H7 (cell line): ENCODE measurements around the gene SPATA33. TPM values are rescaled to one million over a fixed set of nuclear protein-coding genes. Genes with fewer than 3 reads are reported as not detected.

ENCODE experiments used
- DNase-seq: peaks from one replicate; pipeline ENCODE4 v3.0.0; 2012
- H3K27me3 ChIP-seq: 2 replicates; pipeline ENCODE4 v1.6.0; 2011; ENCODE audit warnings: mild to moderate bottlenecking, low read length; ENCODE audit not compliant: control insufficient read depth, insufficient read depth
- H3K36me3 ChIP-seq: replicated peaks from 2 replicates; pipeline ENCODE4 v1.5.1; 2011; ENCODE audit warnings: low read length; ENCODE audit not compliant: control insufficient read depth, insufficient read depth
- H3K4me3 ChIP-seq: 2 replicates; pipeline ENCODE4 v1.5.1; 2011; ENCODE audit warnings: low read depth, mild to moderate bottlenecking, control low read depth, low read length, moderate library complexity; ENCODE audit not compliant: insufficient read depth
- total RNA-seq: library from RNA; depleted of rRNA; stranded (reverse); fragments of >200 nt; shearing (Covaris generic); gene quantifications from 2 replicates; pipeline ENCODE4 v1.2.3, GENCODE V29; 2014

SPATA33 gene
- total RNA-seq, 1 experiment from 2014 or later, result 7.0 TPM

- H3K36me3 ChIP-seq, result no peaks in the 10 kb centered on the region
- peak; percentile 99 for DNase-seq
- peaks cover 6% of the 10 kb centered on the region; the same call in 1 of the 2 replicates for H3K27me3 ChIP-seq
- peak overlapping the region; percentile 76 for H3K4me3 ChIP-seq
These were observed 42.5 kb downstream of the SPATA33 start for GRCh38 chr16:89700100-89700648.

DNA sequence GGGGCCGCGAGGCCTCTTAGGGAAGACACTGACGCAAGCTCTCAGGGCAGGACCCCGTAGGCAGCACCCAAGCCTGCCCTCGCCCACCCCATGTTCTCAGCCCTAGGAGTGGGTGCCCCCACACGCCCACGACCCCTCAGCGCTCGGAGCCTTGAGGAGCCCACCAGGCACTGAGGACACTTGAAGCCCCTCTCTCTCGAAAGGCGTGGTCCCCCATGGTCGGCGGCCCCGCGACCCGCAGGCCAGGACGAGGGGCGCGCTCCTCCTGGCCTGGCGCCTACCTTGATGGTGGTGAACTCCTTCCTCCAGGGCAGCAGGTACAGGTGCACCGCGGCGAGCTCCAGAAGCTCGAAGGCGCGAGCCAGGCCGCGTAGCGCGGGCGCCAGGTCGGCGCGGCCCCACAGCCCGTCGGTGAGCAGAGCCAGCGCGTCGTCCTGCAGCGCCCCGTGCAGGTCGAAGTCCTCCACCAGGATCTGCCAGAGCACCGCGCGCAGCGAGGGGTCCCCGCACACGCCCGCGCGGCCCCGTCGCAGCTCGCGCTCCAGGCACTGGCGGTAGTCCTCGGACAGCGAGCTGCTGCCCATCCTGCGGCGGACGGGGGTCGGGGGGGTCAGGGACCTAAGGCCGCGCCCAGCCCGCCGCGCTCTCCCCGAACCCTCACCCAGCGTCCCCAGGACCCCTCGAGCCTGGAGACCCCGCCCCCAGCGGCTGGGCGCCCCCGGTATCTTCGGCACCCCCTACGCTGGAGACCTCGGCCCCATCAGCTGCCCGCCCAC, 43.2 kb downstream of the SPATA33 start:
- peak; percentile 91 for DNase-seq

DNA sequence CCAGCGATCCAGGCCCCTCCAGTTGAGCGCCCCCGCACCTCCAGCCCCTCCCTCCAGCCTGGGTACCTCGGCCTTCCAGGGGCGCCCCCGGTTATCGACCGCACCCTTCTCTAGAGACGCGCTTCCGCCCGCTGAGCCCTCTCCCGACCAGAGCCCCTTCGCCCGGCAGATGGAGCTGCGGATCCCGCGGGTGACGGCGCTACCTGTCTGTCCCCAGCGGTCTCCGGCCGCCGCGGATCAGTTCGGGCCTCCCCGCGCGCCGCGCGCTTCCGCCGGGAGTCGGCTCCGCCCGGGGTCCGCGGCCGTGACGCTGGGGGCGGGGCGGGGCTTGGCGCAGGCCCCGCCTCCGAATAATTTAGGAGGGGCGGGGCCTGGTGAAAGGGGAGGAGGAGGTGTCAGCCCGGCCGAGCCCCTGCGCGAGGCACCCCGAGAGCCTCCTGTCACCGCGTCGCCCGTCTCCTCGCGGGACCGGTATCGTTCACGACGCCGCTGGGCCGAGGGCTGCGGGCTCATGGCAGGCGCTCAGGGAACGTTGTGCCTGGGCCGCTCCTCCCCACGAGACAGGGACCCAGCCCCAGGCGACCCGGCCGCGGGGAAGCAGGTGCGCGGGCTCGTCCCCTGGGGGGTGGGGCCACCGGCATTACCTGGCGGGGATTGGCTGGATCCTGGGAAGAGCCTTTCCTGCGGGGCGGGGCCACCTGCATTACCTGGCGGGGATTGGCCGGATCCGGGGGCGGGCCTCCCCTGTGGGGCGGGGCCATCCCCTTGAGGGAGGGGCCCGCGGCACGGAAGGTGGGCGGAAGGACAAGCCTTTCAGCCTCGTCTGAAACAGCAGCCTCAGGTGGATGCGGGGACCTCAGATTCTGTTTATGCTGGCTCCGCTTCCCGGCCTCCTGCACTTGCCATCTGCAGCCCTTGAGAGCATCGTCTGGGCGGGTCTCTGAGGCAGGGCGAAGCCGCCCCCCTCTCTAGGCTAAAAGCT, 44.1 kb downstream of the SPATA33 start, which contains the start of gene SPATA2L:
Gene SPATA2L, minus strand, starts transcription at position 281 of the 982 bp plus-strand sequence. CDS start 473 bp downstream, outside the sequence.
- DNase-seq, result peak; percentile 100
- no peaks in the 10 kb centered on the region for H3K36me3 ChIP-seq
- H3K4me3 ChIP-seq, result peak within 1 kb of the TSS; percentile 76
- peaks cover 6% of the 10 kb centered on the region; the same call in 1 of the 2 replicates for H3K27me3 ChIP-seq

More for the DNA sequence above, 43.2 kb downstream of the SPATA33 start:
- H3K27me3 ChIP-seq, result peaks cover 6% of the 10 kb centered on the region; the same call in 1 of the 2 replicates
- H3K4me3 ChIP-seq, result peak overlapping the region; percentile 76
- no peaks in the 10 kb centered on the region for H3K36me3 ChIP-seq

- DNase-seq, result peak; percentile 30
- Histone ChIP-seq H3K27me3 (peaks cover 6% of the 10 kb centered on the region; the same call in 1 of the 2 replicates), H3K36me3 (no peaks in the 10 kb centered on the region), H3K4me3 (no peak overlapping the region)
These were observed 46.6 kb downstream of the SPATA33 start for GRCh38 chr16:89704281-89704680.

GRCh38 chr16:89705006-89705405, 47.4 kb downstream of the SPATA33 start:
- Histone ChIP-seq H3K27me3 (peaks cover 6% of the 10 kb centered on the region; the same call in 1 of the 2 replicates), H3K4me3 (no peak overlapping the region), H3K36me3 (no peaks in the 10 kb centered on the region)
- DNase-seq, result peak; percentile 26

DNA sequence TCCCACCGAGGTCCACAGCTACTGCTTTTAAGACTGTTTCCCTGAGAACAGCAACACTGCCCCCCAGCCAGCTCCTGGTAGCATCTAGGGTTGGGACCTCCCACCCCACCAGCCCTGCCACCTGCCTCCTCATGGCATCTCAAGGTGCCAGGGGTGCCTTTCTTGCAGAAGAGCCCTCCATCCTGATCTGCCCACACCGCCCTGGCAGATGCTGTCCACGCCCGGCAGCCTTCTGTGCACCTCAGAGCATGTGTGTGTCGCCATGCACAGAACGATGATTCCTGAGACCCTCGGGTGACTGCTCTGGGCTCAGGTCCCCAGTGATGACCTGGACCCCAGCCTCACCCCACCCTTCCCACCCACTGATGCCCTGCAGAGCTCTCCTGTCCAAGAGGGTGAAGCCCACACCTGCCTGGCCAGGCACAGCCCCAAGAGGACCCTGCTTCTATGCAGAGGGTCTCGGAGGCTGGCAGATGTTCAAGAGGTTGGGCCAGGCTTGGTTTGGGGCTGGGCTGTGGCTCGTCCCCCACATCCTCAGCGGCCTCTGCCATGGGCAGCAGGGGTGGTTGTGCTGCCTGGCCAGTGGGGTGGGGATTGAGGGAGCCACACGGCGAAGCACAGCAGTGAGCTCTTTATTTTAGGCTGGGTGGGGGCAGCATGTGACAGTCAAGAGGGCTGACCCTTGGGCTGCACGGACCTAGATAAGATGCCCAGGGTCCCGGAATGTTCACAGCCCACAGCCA, 49.1 kb downstream of the SPATA33 start:
- no peak overlapping the region for H3K4me3 ChIP-seq
- peak; percentile 56 for DNase-seq
- H3K36me3 ChIP-seq, result no peaks in the 10 kb centered on the region
- H3K27me3 ChIP-seq, result peaks cover 3% of the 10 kb centered on the region; the same call in 1 of the 2 replicates

DNA sequence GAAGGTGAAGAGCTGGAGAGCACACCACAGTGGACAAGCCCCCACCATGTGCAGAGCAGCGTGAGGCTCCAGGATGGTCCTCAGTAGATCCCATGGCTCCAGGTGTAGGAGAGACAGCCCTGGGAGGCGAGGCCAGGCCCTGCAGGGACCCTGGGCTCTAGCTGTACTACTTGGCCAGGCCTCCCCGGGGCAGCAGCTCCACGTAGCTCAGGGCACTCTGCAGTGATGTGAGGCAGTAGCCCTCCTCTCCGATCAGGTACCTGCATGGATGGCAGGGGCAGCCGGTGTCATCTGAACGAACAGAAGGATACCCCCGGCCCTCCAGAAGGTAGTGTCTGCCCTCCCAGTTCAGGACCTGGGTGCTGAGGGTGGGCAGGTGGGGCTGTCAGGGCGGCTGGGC, 50.1 kb downstream of the SPATA33 start:
- no peaks in the 10 kb centered on the region for H3K36me3 ChIP-seq
- peak; percentile 44 for DNase-seq
- peaks cover 3% of the 10 kb centered on the region; the same call in 1 of the 2 replicates for H3K27me3 ChIP-seq
- no peak overlapping the region for H3K4me3 ChIP-seq

DNA sequence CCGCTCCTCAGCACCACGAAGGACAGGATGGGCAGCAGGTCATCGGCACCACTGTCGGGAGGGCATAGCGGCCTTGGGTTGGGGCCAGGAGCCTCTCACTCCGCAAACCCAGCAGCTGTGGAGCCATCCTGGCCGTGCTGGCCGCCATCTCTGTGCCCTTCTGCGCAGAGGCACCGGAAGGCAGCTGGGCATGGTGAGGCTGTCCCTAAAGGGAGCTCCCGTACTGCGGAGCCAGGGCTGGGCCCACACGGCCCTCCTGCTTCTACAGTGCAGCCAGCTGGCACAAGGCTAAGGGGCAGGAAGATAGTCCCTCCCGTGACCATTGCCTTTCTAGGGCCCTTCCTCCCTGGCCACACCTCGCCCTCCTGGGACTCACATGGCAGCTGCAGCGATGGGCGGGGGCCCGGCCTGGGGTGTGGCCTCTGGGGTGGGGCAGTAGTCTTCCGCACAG, 50.9 kb downstream of the SPATA33 start:
- peaks cover 2% of the 10 kb centered on the region; the same call in 1 of the 2 replicates for H3K27me3 ChIP-seq
- H3K36me3 ChIP-seq, result no peaks in the 10 kb centered on the region
- H3K4me3 ChIP-seq, result no peak overlapping the region
- DNase-seq, result peak; percentile 68

DNA sequence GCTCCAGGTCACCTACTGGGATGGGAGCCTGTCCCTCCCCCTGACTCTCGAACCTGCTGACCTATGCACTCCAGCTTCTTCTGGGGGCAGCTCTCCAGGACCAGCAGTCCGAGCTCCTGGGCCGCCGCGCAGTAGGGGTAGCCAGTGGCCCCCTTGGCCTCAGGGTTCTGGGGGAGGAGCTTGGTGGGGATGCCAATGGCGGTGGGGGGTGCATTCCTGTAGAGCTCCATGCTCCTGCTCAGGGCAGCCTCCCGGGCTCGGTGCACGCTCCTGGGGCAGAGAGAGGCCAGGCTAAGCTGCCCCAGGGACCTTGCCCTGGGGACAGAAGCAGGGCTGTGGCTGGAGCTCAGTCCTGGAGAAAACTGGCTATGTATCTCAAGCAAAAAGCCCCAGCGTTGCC, 51.5 kb downstream of the SPATA33 start:
- no peaks in the 10 kb centered on the region for H3K36me3 ChIP-seq
- DNase-seq, result peak; percentile 90
- H3K27me3 ChIP-seq, result no peaks in the 10 kb centered on the region; the same call in 1 of the 2 replicates
- no peak overlapping the region for H3K4me3 ChIP-seq

- no peak for DNase-seq
- H3K4me3 ChIP-seq, result no peak overlapping the region
- H3K27me3 ChIP-seq, result no peaks in the 10 kb centered on the region; the same call in 1 of the 2 replicates
- no peaks in the 10 kb centered on the region; the same call in 1 of the 2 replicates for H3K36me3 ChIP-seq
These were observed 52.2 kb downstream of the SPATA33 start for GRCh38 chr16:89709716-89710432.

DNA sequence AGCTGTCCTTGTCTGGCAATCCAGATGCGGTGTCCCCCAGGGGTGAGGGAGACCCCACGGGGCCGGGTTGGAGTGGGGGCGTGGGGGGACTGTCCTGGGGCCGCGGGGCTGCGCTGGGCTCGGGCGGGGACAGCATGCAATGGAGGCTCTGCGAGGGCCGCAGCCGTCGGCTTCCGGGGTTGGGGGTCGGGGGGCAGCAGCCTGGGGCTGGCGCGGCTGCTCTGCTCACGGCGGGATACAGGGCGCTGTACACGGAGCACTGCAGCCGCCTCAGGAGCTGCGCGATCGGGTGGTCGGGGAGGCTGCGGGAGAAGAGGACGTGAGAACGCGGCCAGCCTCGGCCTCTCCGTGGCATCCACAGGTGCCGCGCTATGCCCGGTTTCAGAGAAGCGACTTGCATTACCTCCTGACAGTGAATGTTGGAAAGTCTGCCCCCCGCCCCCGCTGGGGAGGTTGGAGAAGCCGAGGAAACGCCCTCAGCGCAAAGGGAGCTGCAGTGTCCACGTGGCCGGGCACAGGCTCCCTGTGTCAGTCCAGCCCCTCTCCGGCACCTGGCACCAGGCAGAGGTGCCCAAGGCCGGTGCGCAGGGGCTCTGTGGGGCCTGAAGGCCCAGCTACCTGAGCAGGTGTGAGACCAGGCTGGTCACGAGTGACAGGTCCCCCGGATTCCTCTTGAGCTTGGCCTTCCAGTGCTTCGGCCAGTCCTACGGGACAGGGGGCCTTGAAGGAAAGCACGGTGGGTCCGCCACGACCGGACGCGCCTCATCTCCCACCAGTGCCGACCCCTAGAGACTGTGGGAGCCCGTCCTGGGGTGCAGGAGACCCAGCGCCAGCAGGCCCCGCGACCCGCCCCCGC, 53.3 kb downstream of the SPATA33 start:
- H3K4me3 ChIP-seq, result peak overlapping the region; percentile 8; the same call in 1 of the 2 replicates
- no peak for DNase-seq
- H3K27me3 ChIP-seq, result no peaks in the 10 kb centered on the region
- H3K36me3 ChIP-seq, result no peaks in the 10 kb centered on the region; the same call in 1 of the 2 replicates

GRCh38 chr16:89711601-89712273, 54.1 kb downstream of the SPATA33 start:
- H3K27me3 ChIP-seq, result no peaks in the 10 kb centered on the region
- peak overlapping the region; percentile 78 for H3K4me3 ChIP-seq
- H3K36me3 ChIP-seq, result no peaks in the 10 kb centered on the region; the same call in 1 of the 2 replicates
- peak; percentile 98 for DNase-seq
